Measurements from ENCODE around the gene CD3D. TPM values are rescaled to one million over a fixed set of nuclear protein-coding genes. Genes with fewer than 3 reads are reported as not detected.

CD3D gene
- total RNA-seq, 1 donor from 2014 or later: not detected

- peaks cover 4 to 15% (median 12%) of the 10 kb centered on the region in 3 donors for H3K27me3 ChIP-seq (ENCODE audit: control insufficient read depth in 3 of 3, insufficient read depth in 3 of 3, low read length in 3 of 3)
- H3K36me3 ChIP-seq (ENCODE audit: control insufficient read depth in 3 of 3, insufficient read depth in 3 of 3, low read length in 3 of 3): no peaks in the 10 kb centered on the region
- no peak overlapping the region for H3K27ac ChIP-seq (ENCODE audit: low read depth, low read length)
- no peaks in the 10 kb centered on the region for H3K4me1 ChIP-seq (ENCODE audit: control insufficient read depth in 3 of 3, insufficient read depth in 3 of 3, low read length in 3 of 3)
- no peak overlapping the region for H3K9ac ChIP-seq (ENCODE audit: low read depth in 1 of 3, low read length in 3 of 3)
- no peaks in the 10 kb centered on the region for H3K9me3 ChIP-seq (ENCODE audit: control insufficient read depth in 3 of 3, low read length in 3 of 3)
- no peak overlapping the region for H3K4me3 ChIP-seq (ENCODE audit: low read length in 3 of 3)
Measured at GRCh38 chr11:118306556-118306955, 35.9 kb downstream of the CD3D start.

GRCh38 chr11:118305726-118306125 is 36.8 kb downstream of the CD3D start:
- no peak overlapping the region for H3K9ac ChIP-seq (ENCODE audit: low read depth in 1 of 3, low read length in 3 of 3)
- H3K4me1 ChIP-seq (ENCODE audit: control insufficient read depth in 3 of 3, insufficient read depth in 3 of 3, low read length in 3 of 3): no peaks in the 10 kb centered on the region
- no peak overlapping the region for H3K27ac ChIP-seq (ENCODE audit: low read depth, low read length)
- H3K9me3 ChIP-seq (ENCODE audit: control insufficient read depth in 3 of 3, low read length in 3 of 3): no peaks in the 10 kb centered on the region
- H3K36me3 ChIP-seq (ENCODE audit: control insufficient read depth in 3 of 3, insufficient read depth in 3 of 3, low read length in 3 of 3): no peaks in the 10 kb centered on the region
- H3K27me3 ChIP-seq (ENCODE audit: control insufficient read depth in 3 of 3, insufficient read depth in 3 of 3, low read length in 3 of 3): peaks cover 4 to 17% (median 10%) of the 10 kb centered on the region in 3 donors
- H3K4me3 ChIP-seq (ENCODE audit: low read length in 3 of 3): no peak overlapping the region

DNA sequence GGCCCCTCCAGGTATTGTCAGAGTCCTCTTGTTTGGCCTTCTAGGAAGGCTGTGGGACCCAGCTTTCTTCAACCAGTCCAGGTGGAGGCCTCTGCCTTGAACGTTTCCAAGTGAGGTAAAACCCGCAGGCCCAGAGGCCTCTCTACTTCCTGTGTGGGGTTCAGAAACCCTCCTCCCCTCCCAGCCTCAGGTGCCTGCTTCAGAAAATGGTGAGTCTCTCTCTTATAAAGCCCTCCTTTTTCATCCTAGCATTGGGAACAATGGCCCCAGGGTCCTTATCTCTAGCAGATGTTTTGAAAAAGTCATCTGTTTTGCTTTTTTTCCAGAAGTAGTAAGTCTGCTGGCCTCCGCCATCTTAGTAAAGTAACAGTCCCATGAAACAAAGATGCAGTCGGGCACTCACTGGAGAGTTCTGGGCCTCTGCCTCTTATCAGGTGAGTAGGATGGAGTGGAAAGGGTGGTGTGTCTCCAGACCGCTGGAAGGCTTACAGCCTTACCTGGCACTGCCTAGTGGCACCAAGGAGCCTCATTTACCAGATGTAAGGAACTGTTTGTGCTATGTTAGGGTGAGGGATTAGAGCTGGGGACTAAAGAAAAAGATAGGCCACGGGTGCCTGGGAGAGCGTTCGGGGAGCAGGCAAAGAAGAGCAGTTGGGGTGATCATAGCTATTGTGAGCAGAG is 37.8 kb downstream of the CD3D start, which contains the start of gene CD3E:
TSS of gene CD3E (plus strand) at position 163 of the 681 bp plus-strand sequence. CDS start at position 386, 223 bp downstream.
- Histone ChIP-seq H3K27ac (ENCODE audit: low read depth, low read length) (no peak within 1 kb of the TSS), H3K9me3 (ENCODE audit: control insufficient read depth in 3 of 3, low read length in 3 of 3) (no peaks in the 10 kb centered on the region), H3K36me3 (ENCODE audit: control insufficient read depth in 3 of 3, insufficient read depth in 3 of 3, low read length in 3 of 3) (no peaks in the 10 kb centered on the region), H3K9ac (ENCODE audit: low read depth in 1 of 3, low read length in 3 of 3) (no peak within 1 kb of the TSS), H3K4me1 (ENCODE audit: control insufficient read depth in 3 of 3, insufficient read depth in 3 of 3, low read length in 3 of 3) (no peaks in the 10 kb centered on the region), H3K4me3 (ENCODE audit: low read length in 3 of 3) (no peak within 1 kb of the TSS), H3K27me3 (ENCODE audit: control insufficient read depth in 3 of 3, insufficient read depth in 3 of 3, low read length in 3 of 3) (peaks cover 4 to 17% (median 10%) of the 10 kb centered on the region in 3 donors)

- H3K9ac ChIP-seq (ENCODE audit: low read depth in 1 of 3, low read length in 3 of 3): no peak overlapping the region
- no peak overlapping the region for H3K4me3 ChIP-seq (ENCODE audit: low read length in 3 of 3)
- H3K27me3 ChIP-seq (ENCODE audit: control insufficient read depth in 3 of 3, insufficient read depth in 3 of 3, low read length in 3 of 3): peaks cover 4 to 17% (median 10%) of the 10 kb centered on the region in 3 donors
- H3K27ac ChIP-seq (ENCODE audit: low read depth, low read length): no peak overlapping the region
- no peaks in the 10 kb centered on the region for H3K4me1 ChIP-seq (ENCODE audit: control insufficient read depth in 3 of 3, insufficient read depth in 3 of 3, low read length in 3 of 3)
- H3K36me3 ChIP-seq (ENCODE audit: control insufficient read depth in 3 of 3, insufficient read depth in 3 of 3, low read length in 3 of 3): no peaks in the 10 kb centered on the region
- H3K9me3 ChIP-seq (ENCODE audit: control insufficient read depth in 3 of 3, low read length in 3 of 3): no peaks in the 10 kb centered on the region
Measured at GRCh38 chr11:118304227-118304567, 38.3 kb downstream of the CD3D start.

DNA sequence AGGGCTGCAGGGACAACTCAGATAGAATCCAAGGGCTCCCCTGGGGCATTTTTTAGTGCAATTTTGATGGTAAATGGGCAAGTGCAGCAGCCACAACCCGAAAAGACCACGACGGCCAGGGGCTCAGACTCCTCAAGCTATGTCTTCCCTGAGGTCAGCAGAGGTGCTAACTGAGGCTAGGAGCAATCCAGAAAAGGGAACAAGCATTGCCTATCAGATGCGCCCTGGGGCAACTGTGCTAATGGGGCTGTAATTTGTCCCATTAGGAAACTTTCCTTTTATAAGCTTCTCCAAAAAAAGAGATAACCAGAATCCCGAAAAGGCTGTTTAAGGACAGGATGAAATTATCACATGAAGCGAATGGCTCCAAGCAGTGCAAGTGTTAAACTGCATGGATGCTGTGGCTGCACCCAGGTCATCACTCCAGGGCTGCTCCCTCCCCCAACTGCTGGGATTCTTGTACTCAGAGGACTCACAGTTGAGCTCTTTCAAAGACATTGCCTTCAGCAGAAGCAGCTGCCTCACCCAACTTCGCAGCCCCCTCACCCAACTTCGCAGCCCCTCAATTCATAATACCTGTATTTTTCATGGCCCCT is 40.8 kb downstream of the CD3D start:
- Histone ChIP-seq H3K27me3 (ENCODE audit: control insufficient read depth in 3 of 3, insufficient read depth in 3 of 3, low read length in 3 of 3) (peaks cover 4 to 17% (median 10%) of the 10 kb centered on the region in 3 donors), H3K9ac (ENCODE audit: low read depth in 1 of 3, low read length in 3 of 3) (no peak overlapping the region), H3K36me3 (ENCODE audit: control insufficient read depth in 3 of 3, insufficient read depth in 3 of 3, low read length in 3 of 3) (no peaks in the 10 kb centered on the region), H3K4me3 (ENCODE audit: low read length in 3 of 3) (no peak overlapping the region), H3K27ac (ENCODE audit: low read depth, low read length) (no peak overlapping the region), H3K4me1 (ENCODE audit: control insufficient read depth in 3 of 3, insufficient read depth in 3 of 3, low read length in 3 of 3) (no peaks in the 10 kb centered on the region), H3K9me3 (ENCODE audit: control insufficient read depth in 3 of 3, low read length in 3 of 3) (no peaks in the 10 kb centered on the region)

DNA sequence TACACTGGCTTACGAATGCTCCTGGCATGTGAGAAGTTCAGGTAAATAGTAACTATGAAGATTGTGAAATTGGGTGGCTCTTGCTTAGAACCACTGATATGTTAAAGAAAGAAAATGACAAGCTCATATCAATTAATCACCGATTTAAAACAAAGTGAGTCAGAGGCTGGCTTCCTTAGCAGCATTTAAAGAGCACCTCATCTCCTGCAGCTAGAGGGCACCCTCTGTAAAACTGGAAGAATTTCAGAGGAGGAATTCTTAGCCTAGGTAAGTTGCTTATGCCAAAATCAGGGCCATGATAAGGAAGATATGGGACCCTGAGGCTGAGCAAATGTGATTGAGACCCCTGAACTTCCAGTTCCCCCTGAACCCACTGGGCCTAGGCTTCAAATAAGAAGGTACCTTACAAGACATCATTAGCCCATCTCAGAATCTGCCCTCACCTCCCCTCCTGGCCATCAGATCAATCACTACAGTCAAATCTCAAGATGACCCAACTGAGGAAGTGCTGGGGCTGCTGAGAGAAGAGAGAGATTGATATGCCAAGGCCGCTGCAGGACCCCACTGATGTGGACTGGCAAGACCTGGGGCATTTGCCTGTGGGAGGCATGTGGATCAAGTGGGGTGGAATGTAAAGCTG is 46.6 kb downstream of the CD3D start:
- Histone ChIP-seq H3K9ac (ENCODE audit: low read depth in 1 of 3, low read length in 3 of 3) (no peak overlapping the region), H3K4me3 (ENCODE audit: low read length in 3 of 3) (no peak overlapping the region), H3K36me3 (ENCODE audit: control insufficient read depth in 3 of 3, insufficient read depth in 3 of 3, low read length in 3 of 3) (no peaks in the 10 kb centered on the region), H3K27ac (ENCODE audit: low read depth, low read length) (no peak overlapping the region), H3K9me3 (ENCODE audit: control insufficient read depth in 3 of 3, low read length in 3 of 3) (no peaks in the 10 kb centered on the region), H3K4me1 (ENCODE audit: control insufficient read depth in 3 of 3, insufficient read depth in 3 of 3, low read length in 3 of 3) (no peaks in the 10 kb centered on the region), H3K27me3 (ENCODE audit: control insufficient read depth in 3 of 3, insufficient read depth in 3 of 3, low read length in 3 of 3) (peaks cover 0 to 6% (median 3%) of the 10 kb centered on the region in 3 donors)

DNA sequence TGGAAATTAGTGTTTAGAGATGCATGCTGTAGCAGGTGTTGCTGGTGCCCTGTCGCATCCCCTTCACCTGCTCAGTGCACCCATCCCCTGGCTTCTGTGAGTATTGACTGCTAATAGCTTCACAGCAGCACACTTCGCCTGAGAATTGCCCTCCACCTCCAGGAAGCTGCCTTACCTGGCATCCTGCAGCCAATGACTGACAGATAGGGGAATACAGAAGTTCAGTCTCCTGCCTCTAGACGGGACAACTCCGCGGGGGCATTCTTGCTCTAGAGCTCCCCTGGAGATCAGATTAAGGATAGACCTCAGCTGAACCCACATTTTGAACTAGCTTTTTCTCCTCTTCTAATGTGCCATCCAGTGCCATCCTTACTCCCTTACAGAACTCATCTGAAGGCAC is 47.3 kb downstream of the CD3D start:
- Histone ChIP-seq H3K36me3 (ENCODE audit: control insufficient read depth in 3 of 3, insufficient read depth in 3 of 3, low read length in 3 of 3) (no peaks in the 10 kb centered on the region), H3K4me1 (ENCODE audit: control insufficient read depth in 3 of 3, insufficient read depth in 3 of 3, low read length in 3 of 3) (no peaks in the 10 kb centered on the region), H3K9me3 (ENCODE audit: control insufficient read depth in 3 of 3, low read length in 3 of 3) (no peaks in the 10 kb centered on the region), H3K27ac (ENCODE audit: low read depth, low read length) (no peak overlapping the region), H3K4me3 (ENCODE audit: low read length in 3 of 3) (no peak overlapping the region), H3K27me3 (ENCODE audit: control insufficient read depth in 3 of 3, insufficient read depth in 3 of 3, low read length in 3 of 3) (peaks cover 0 to 6% (median 3%) of the 10 kb centered on the region in 3 donors), H3K9ac (ENCODE audit: low read depth in 1 of 3, low read length in 3 of 3) (no peak overlapping the region)

- Histone ChIP-seq H3K4me1 (ENCODE audit: control insufficient read depth in 3 of 3, insufficient read depth in 3 of 3, low read length in 3 of 3) (no peaks in the 10 kb centered on the region), H3K27ac (ENCODE audit: low read depth, low read length) (no peak overlapping the region), H3K27me3 (ENCODE audit: control insufficient read depth in 3 of 3, insufficient read depth in 3 of 3, low read length in 3 of 3) (peaks cover 0 to 6% (median 3%) of the 10 kb centered on the region in 3 donors), H3K4me3 (ENCODE audit: low read length in 3 of 3) (no peak overlapping the region), H3K36me3 (ENCODE audit: control insufficient read depth in 3 of 3, insufficient read depth in 3 of 3, low read length in 3 of 3) (no peaks in the 10 kb centered on the region), H3K9me3 (ENCODE audit: control insufficient read depth in 3 of 3, low read length in 3 of 3) (no peaks in the 10 kb centered on the region), H3K9ac (ENCODE audit: low read depth in 1 of 3, low read length in 3 of 3) (no peak overlapping the region)
Measured at GRCh38 chr11:118294053-118294452, 48.5 kb downstream of the CD3D start.

- Histone ChIP-seq H3K9ac (ENCODE audit: low read depth in 1 of 3, low read length in 3 of 3) (no peak overlapping the region), H3K4me1 (ENCODE audit: control insufficient read depth in 3 of 3, insufficient read depth in 3 of 3, low read length in 3 of 3) (no peaks in the 10 kb centered on the region), H3K27me3 (ENCODE audit: control insufficient read depth in 3 of 3, insufficient read depth in 3 of 3, low read length in 3 of 3) (peaks cover 0 to 6% (median 3%) of the 10 kb centered on the region in 3 donors), H3K36me3 (ENCODE audit: control insufficient read depth in 3 of 3, insufficient read depth in 3 of 3, low read length in 3 of 3) (no peaks in the 10 kb centered on the region), H3K27ac (ENCODE audit: low read depth, low read length) (no peak overlapping the region), H3K4me3 (ENCODE audit: low read length in 3 of 3) (no peak overlapping the region), H3K9me3 (ENCODE audit: control insufficient read depth in 3 of 3, low read length in 3 of 3) (no peaks in the 10 kb centered on the region)
Measured at GRCh38 chr11:118291477-118292135, 50.9 kb downstream of the CD3D start.

DNA sequence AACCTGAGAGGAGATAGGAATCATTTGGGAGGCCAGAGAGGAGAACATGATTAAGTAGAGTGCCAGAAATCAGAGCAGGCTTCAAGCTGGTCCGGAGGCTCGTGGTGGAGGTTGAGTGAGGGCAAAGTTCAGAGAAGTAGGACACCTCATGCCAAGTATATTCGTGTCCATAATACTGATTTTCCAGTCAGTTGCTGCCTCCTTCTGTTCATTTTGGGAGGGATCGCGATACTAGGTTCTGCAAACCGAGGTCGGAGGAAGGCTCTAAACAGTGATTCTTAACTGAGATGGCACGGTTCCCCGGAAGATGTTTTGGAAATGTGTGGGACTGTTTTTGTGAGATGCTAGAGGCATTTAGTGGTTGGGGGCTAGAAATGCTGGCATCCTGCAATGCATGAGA is 51.6 kb downstream of the CD3D start:
- H3K36me3 ChIP-seq (ENCODE audit: control insufficient read depth in 3 of 3, insufficient read depth in 3 of 3, low read length in 3 of 3): no peaks in the 10 kb centered on the region
- no peak overlapping the region for H3K9ac ChIP-seq (ENCODE audit: low read depth in 1 of 3, low read length in 3 of 3)
- peaks cover 0 to 6% (median 3%) of the 10 kb centered on the region in 3 donors for H3K27me3 ChIP-seq (ENCODE audit: control insufficient read depth in 3 of 3, insufficient read depth in 3 of 3, low read length in 3 of 3)
- no peaks in the 10 kb centered on the region for H3K9me3 ChIP-seq (ENCODE audit: control insufficient read depth in 3 of 3, low read length in 3 of 3)
- no peaks in the 10 kb centered on the region for H3K4me1 ChIP-seq (ENCODE audit: control insufficient read depth in 3 of 3, insufficient read depth in 3 of 3, low read length in 3 of 3)
- no peak overlapping the region for H3K4me3 ChIP-seq (ENCODE audit: low read length in 3 of 3)
- no peak overlapping the region for H3K27ac ChIP-seq (ENCODE audit: low read depth, low read length)
